GM21526 (cell line): Measurements from ENCODE around the gene RNF181.
"Not testable (repeated sequence)": the region's sequence is repeated elsewhere in the genome, so short reads cannot be mapped to it uniquely, and the experiment has no call there.

Experiments used
- ATAC-seq: cut with Tn5 transposase; IDR thresholded peaks from one replicate; pipeline ENCODE4 v1.9.1; 2021; ENCODE audit warnings: moderate library complexity; ENCODE audit not compliant: unreplicated experiment, low FRiP score

The RNF181 gene, protein sequence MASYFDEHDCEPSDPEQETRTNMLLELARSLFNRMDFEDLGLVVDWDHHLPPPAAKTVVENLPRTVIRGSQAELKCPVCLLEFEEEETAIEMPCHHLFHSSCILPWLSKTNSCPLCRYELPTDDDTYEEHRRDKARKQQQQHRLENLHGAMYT

DNA sequence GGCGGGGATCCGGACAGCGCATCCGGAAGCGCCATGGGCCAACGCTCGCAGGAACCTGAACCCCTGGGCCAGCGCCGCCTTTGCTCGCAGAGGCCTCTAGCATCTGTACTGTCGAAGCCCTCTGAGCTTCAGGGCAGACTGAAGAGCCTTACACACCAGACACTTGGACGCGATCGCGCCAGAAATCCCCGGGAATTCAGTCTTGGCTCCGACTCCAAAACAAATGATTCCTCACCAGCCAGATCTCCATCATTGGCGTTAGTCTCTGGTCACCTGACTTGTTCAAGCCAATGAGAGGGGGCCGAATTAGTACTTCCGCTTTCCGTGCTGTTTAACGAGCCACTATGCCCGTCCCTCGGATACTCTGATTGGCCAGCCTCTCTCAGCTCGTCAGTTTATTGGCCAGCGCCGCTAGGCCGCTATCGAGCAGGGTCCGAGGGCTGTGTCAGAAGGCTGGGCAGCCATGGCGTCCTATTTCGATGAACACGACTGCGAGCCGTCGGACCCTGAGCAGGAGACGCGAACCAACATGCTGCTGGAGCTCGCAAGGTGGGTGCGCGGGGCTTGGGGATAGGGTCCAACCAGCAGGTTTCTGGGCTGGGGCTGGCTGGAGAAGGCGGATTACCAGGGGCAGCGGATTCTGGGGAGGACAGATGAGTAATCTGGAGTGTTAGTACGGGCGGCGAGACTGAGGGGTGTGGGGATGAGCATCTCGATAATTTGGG is at the start of gene RNF181:
TSS of gene RNF181 (plus strand) at position 445 of the 725 bp plus-strand sequence. CDS start at position 464, 19 bp downstream.
- peak; percentile 96 for ATAC-seq

DNA sequence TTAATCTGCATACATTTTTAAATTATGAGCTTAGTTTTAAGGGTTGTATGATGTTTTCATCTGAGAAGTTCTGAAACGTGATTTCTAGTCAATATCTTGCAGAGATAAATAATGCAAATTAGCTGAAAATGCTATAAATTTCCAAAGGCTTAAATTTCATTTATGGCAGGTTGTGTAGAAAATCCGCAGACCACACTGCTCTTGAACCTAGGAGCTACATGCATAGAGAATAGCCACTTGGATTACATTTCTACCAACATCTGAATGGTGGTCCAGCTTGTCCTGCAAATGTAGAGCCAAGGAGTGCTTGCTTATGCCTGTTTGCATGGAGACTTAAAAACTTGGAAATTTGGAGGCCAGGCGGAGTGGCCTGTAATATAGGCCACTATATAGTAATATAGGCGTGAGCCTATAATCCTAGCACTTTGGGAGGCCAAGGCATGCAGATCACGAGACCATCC is 49.7 kb upstream of the RNF181 start:
- ATAC-seq: no peak

DNA sequence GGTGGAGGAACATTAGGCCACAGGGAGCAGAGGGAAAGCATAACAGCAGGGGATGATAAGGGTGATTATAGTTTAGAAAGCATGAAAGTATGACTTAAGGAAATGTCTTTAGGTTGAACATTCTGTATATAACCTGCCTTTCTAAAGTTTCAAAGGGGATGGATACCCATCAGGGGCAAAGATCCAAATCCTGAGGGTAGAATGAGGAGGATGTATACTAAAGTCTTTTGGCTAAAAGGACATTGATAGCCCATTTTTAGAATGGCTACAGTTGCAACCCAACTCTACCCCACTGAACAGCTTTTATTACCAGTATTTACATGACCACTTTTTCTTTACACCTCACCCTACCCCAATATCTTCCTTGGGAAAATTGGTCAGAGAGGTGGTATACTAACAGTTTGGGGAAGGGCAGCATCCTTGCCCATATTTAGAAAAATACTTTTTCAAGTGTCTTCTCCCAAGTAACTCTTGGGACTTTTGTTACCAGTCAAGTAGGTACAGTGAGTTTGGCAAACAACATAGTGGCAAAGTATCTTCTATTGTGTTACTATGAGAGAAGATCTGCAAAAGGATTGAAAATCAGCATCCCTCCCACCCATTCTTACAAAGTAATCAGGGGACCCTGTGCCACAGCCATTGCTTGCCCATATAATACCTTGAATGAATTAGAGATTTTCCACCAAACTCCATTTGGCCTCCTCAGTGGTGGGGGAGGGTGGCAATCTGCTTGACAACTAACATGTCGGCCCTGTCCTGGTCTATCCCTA is 48.3 kb upstream of the RNF181 start:
- ATAC-seq: no peak

DNA sequence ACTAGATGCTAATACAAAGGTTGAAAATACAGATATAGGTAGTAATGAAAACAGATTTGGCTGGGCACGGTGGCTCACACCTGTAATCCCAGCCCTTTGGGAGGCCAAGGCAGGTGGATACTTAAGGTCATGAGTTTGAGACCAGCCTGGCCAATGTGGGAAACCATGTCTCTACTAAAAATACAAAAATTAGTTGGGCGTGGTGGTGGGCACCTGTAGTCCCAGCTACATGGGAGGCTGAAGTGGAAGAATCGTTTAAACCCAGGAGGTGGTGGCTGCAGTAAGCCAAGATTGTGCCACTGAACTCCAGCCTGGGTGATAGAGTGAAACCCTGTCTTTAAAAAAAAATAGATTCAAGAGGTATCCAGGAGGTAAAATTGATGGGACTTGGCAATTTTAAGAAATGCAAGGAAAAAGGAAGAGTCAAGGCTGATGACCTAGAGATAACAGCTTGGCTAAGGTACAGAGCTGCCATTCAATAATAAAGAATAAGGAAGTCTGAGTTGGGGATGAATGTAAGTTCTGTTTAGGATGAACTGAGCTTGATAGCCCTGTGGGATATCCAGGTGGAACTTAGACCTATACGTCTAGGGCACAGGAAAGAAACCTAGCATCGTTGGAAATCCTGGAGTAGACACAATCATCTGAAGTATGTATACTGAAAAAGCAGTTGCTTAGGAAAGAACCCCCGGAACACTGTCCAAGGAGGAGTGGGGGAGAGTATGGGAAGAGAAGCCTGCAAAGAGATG is 47.5 kb upstream of the RNF181 start:
- ATAC-seq: no peak

DNA sequence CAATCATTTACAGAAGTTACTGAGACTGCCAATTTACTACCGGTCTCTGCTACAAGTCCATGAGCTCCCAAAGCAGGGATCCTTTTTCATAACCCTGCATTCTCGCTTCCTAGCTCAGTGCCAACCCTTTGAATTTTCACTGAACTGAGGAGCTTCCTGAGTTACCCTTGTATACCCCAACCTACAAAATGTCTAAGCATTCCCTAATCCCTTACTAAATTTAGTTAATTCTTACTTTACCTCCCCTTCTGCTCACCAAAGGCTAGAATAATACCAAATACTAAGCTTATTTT is 47.0 kb upstream of the RNF181 start:
- ATAC-seq: no peak

DNA sequence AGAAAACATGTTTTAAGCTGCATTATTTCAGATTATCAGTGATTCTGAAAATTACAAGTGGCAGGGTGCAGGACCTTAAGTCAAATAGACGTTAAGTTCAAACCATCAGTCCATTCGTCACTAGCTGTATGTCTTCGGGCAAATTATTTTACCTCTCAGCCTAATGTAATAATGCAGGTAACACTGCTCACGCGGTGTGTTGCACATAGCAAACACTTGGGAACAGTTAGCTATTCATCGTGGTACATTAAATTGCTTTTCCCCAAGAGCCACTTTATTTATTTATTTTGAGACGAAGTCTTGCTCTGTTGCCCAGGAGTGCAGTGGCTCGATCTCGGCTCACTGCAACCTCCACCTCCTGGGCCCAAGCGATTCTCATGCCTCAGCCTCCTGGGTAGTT is 46.5 kb upstream of the RNF181 start:
- ATAC-seq: no peak

DNA sequence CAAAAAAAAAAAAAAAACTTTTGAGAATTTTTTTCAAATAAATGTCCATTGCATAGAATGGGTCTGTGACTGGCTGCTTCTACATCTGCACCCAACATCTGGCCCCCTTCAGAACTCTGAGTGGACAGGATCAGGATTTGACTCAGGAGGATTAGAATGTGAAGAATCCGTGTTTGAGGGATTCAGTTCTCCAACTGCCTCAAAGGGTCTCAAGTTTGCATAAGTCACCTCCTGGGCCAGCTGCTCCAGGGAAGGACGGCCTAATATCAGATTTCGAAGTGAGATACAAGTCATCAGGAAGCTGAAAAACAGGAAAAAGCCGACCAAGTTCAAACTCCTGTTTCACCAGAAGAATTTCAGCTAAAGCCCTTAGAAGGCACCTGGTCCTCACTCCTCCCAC is 45.7 kb upstream of the RNF181 start:
- ATAC-seq: no peak

DNA sequence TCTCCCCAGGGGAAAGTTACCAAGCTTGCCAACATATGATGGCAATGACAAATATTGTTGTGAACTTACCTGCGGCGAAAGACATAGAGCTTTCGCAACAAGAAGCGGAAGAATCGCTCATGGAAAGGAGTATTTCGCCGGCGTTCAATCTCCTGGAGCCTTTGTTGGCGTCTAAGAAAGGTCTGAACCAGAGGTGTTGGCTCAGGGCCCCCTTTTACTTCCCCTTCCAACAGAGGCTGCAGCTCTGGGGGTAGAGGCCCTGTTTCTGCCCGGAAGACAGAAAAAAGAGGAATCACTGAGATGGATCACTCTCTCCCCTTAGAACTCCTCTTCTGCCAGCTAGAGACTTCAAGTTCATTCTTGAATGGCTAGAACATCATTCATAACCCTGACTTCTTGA is 45.1 kb upstream of the RNF181 start:
- no peak for ATAC-seq

DNA sequence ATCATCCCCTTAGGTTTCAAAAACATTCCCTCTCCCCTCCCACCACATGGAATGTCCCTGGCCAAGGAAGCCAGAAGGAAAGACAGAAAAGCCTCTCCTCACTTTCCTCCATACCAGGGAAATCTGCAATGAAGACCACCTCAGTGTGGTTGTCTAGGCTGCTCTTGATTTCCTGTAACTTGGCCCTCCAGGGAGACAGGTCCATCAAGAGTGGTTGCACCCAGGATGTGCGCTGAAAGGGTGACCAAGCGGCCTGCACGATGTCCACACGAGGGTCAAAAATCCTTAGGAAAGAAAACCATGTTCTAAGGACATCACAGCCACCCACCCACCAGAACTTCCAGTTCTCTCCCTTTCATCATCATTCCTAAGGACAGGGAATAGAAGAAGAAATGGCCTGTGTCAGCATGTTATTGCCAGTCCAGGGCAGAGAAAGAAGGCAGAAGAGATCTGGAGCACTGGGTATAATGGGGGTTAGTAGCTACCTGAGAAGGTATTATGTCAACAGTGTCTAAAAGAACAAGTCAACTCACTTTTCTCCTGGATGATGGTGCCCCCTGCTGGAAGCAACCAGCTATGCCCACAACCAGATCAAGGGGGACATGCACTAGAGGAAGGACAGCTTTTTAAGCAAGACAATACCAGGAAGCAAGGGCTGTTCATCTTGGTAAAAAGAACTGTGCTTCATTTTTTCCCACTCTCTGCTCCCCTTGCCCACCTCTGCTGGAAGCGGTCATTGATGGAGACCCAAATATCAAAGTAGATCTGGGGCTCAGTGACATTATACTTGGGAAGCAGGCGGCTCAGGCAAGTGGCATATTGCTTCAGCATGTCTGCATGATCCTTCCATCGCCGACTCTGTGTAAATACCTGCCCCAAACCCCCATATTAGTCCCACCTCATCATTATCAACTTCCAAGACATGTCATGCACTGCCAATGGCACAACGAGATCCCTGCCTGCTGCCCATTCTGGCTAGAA is 43.6 kb upstream of the RNF181 start:
- peak; percentile 44 for ATAC-seq

DNA sequence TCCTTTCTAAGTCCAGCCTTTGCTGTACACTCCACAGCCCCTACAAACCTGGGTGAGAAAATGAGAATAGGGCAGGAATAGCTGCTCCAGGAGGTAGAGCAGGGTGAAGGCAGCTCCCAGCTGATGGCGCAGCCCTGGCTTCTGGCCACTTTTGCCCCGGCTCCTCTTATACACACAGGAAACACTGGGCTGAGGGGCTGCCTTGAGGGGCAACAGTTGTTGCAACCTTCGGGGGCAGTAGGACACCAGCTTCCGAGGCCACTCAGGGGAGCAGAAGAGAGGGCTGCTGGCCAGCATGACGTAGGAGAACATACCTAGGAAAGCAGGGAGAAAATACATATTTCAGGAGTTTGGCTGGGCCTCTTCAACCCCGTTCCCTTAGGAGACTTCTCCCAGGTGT is 42.4 kb upstream of the RNF181 start:
- no peak for ATAC-seq

DNA sequence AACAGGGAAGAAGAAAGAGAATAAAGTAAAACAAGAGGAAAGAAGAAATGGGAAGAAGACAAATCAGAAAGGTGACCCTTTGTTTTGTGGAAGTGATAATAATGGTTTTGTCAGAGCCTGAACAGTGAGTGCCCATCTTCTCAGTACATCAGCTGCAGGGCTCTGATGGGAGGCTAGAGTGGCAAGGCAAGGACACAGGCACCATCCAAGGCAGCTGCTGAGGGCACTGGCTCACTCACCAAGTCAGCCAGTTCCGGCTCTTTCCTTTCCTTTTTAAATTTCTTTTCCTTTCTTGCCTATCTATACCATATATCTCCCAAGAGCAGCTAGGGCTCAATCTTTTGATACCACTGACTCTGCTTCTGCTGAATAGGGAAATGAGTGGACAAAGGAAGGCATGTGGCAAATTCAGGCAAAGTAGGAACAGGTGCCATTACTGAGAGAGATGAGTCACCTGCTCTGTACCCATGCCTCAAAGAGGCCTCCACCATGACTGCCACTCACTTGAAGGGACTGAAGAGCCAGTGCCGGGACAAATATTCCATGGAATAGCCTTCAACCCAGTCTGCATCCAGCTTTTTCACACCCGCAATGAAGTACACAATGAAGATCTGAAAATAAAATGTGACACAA is 40.4 kb upstream of the RNF181 start:
- ATAC-seq: no peak

DNA sequence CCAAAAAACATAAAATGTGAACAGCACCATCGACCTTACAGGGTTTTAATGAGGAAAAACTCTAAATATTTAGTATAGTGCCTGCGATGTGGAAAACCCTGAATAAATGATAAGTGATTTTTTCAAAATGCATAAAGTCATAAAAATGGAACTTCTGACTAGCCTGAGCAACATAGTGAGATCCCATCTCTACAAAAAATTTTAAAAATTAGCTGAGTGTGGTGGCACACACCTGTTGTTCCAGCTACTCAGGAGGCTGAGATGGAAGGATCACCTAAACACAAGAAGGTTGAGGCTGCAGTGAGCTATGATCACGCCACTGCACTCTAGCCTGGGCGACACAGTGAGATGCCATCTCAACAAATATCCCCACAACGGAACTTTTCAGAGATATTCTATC is 38.4 kb upstream of the RNF181 start:
- ATAC-seq: no peak

DNA sequence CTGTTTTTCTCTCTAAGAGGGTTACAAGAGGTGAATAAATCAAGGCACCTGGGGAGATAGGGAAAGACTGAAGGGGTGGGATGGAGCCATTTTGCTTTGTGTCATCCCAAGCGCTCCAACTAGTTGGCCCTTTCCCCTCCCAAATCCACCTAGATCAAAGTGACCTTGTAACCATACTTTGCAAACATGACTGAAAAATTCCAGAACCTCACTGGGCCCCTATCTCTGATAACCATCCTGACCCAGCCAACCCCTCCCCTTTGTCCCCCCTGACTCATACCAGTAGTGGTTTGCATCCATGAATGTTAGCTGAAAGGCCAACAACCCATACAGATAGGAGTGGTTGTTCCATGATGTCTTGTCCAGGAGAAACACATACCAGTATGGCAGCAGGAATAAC is 37.4 kb upstream of the RNF181 start:
- ATAC-seq: no peak

DNA sequence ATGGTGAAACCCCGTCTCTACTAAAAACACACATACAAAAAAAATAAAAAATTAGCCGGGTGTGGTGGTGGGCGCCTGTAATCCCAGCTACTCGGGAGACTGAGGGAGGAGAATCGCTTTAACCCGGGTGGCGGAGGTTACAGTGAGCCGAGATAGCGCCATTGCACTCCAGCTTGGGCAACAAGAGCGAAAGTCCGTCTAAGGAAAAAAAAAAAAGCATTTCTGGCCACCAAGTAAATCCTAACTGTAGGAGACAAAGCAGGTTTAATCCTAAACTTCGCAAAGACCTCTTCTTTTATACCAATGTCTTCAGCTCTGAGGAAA is 35.2 kb upstream of the RNF181 start:
- not testable (repeated sequence) for ATAC-seq

DNA sequence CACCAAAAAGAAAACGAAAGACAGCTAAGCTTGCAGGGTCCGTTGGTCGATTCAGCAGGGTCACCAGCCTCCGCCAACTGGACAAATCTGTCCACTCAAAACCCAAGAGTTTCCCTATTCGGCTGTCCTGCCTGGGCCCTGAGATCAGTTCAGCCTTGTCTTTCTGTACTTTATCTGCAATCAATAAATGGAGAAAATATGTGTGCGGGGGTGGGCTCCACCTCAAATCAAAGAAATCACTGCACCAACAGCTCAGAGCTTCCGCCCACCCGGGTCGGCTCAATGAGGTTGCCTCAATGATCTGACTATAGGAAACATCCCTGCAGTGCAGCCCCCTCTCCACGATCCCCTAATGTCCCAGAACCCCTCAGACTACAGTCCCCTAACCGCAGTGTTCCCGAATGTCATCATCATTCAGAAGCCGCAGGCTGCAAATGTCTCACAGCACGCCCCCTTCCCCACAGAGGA is 34.7 kb upstream of the RNF181 start:
- no peak for ATAC-seq

DNA sequence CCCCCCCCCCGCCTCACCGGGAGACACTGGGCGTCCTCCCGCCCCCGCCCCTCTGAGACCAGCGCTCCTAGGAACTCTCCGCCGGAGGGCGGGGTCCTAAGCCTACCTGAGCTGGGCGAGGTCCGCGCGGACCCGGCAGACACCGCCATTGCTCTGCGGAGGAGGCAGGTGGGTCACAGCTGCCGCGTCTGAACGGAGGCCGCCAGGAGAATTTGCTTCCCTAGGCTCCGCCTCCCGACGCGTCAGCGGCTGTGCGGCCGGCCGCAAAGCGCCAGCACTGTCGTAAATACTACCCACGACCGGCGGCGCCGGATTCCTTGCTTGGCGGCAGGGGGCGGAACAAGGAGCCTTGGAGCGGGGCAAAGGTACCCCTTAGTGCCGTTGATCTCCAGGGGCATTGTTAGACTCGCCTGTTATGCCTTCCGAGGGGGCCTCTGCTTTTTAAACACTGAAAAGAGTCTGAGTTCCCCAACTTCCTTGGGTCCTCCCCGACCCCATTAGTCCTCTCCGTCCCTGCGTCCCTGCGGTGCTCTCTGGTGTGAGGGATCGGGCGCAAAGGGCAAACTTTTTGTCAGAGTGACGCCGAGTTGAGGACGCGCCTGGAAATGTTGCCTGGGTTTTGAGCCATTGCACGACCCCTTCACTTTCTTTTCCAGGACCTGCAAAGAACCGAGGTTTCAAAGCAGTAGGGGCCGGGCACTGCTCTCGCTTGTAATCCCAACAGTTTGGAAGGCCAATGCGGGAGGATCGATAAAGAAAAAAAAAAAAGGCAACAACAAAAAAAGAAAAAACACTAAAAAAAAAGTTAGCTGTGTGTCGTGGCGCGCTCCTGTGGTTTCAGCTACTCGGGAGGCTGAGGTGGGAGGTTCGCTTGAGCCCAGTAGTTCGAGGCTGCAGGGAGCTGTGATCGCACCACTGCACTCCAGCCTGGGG is 34.0 kb upstream of the RNF181 start, which contains the start of gene GGCX:
TSS of gene GGCX (minus strand) at position 214 of the 933 bp plus-strand sequence. CDS start at position 149, 65 bp downstream.
- ATAC-seq: peak; percentile 83

DNA sequence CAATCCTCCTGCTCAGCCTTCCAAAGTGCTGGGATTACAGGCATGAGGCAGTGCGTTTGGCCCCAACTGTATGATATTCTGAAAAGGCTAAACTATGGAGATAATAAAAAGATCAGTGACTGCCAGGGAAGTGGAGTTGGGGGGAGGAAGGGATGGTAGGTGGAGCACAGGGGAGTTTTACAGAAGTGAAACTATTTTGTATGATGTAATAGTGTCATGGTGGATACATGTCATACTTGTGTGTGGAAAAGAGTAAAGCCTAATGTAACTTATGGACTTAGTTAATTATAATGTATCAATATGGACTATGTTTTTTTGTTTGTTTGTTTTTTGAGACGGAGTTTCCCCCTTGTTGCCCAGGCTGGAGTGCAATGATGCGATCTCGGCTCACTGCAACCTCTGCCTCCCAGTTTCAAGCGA is 31.4 kb upstream of the RNF181 start:
- ATAC-seq: no peak

DNA sequence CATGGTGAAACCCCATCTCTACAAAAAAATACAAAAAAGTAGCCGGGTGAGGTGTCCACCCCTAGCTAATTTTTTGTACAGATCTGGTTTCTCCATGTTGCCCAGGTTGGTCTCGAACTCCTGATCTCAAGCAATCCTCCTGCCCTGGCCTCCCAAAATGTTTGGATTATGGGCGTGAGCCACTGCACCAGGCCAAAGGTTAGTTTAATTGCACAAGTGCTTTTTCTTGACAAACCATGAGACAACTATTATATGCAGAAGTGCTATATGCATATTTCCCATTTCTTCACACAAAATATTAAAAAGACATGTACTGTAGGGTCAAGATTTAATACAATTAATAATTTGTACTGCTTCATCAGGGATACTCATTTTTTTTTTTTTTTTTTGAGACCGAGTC is 29.3 kb upstream of the RNF181 start:
- no peak for ATAC-seq
